ENCODE data around the gene ST3GAL4. TPM values are rescaled to one million over a fixed set of nuclear protein-coding genes. Genes with fewer than 3 reads are reported as not detected.

Gene ST3GAL4
- total RNA-seq, 1 donor = 37.7 TPM

Small RNA genes lying within 50 kb of the gene (small RNA-seq; reads per million reads assigned to genes)
- gene AP001318.3 = not detected

Other genes with a start within 250 kb of the ST3GAL4 start
- gene RPUSD4, start 144.0 kb upstream of the ST3GAL4 start, total RNA-seq = 66.8 TPM
- gene FAM118B, start 143.9 kb upstream of the ST3GAL4 start, total RNA-seq = 7.0 TPM
- gene SRPRA, start 86.8 kb upstream of the ST3GAL4 start, total RNA-seq = 113 TPM
- 17.2 TPM for gene FOXRED1, start 86.5 kb upstream of the ST3GAL4 start, total RNA-seq
- 6.5 TPM for gene TIRAP, start 72.6 kb upstream of the ST3GAL4 start, total RNA-seq
- gene DCPS, start 51.6 kb upstream of the ST3GAL4 start, total RNA-seq = 18.9 TPM